GM21619 (cell line): Measurements from ENCODE around the gene APOL1.
"Not testable (repeated sequence)": the region's sequence is repeated elsewhere in the genome, so short reads cannot be mapped to it uniquely, and the experiment has no call there.

Source experiments
- ATAC-seq: cut with Tn5 transposase; IDR thresholded peaks from one replicate; pipeline ENCODE4 v1.9.1; 2021; ENCODE audit not compliant: unreplicated experiment

Gene APOL1

DNA sequence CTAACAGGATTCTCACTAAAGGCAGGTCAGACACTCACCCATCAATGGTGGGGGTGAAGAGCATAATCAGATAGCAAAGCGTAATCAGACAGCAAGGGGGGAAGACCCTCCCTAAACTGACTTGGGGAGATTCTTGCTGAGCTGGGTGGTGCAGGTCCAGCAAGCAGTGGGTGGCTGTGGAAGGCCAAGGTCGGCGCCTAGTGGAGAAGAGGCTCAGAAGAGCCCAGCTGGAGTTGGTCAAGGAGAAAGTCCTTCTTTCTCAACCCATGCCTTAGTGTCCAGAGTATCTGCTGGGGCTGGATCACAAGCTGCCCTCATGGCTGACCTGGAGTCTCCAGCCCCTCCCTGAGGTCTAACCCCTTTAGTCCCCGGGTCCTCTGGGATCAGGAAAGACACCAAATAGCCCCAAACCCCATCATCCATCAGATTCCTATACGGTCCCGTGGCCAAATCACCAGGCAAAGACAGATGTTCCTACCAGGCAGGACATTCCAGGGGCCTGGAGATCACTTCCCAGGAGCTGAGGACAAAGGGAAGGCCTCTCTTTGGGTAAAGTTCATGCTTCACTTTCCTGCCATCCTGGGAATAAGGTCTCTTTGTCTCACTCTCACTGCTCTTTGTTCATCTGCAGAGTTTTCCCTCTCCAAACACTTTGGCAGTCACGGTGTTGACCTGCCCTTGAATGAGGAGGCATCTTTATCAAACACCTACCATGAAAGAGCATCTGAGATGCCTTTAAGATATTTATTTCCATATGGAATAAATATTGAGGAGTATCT, 11.1 kb downstream of the APOL1 start:
- ATAC-seq, result not testable (repeated sequence)

- no peak for ATAC-seq
These were observed 14.1 kb downstream of the APOL1 start for GRCh38 chr22:36267058-36267457.

DNA sequence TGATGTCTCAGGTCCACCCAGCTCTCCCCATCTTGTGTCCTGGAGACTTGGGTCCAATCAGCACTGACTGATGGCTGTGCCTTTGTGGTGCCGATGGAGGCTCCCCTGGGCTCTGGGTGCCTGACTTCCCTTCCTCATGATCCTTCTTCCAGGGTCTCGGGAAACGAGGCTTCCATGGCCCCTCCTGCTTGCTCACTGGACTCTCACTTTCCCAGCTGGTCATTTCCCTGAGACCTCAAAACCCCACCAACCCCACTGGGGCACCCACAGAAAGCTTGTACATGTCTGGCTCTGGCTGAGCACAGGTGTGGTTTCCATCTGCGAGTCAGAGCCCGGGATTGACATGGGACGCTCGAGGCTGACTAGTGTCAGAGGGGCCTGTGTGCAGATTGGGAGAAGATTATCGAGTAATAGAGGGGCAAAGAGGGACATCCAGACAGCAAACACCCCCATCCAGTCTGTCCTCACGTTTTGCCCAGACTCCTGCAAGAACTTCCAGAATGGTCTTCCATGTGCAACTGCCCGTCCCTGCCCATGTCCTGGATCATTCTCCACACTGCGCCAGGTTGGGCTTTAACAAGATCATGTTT, 15.1 kb downstream of the APOL1 start:
- ATAC-seq, result no peak

DNA sequence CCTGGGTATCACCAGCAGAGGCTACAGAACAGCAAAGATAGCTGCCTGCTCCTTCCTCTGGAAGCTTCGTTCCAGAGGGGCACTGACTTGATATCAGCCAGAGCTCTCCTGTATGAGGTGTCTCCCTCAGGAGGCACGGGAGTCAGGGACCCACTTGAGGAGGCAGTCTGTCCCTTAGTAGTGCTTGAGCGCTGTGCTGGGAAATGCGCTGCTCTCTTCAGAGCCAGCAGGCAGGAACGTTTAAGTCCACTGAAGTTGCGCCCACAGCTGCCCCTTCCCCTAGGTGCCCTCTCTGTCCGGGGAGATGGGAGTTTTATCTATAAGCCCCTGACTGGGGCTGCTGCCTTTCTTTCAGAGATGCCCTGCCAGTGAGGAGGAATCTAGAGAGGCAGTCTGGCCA, 18.3 kb downstream of the APOL1 start:
- ATAC-seq, result not testable (repeated sequence)

DNA sequence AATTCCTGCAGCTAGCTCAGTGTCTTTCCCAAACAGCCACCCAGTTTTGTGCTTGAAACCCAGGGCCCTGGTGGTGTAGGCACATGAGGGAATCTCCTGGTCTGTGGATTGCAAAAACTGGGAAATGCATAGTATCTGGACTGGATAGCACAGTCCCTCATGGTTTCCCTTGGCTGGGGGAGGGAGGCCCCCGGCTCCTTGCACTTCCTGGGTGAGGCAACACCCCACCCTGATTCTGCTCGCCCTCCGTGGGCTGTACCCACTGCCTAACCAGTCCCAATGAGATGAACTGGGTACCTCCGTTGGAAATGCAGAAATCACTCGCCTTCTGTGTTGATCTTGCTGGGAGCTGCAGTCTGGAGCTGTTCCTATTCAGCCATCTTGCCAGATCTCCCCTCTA, 19.0 kb downstream of the APOL1 start:
- ATAC-seq, result not testable (repeated sequence)

DNA sequence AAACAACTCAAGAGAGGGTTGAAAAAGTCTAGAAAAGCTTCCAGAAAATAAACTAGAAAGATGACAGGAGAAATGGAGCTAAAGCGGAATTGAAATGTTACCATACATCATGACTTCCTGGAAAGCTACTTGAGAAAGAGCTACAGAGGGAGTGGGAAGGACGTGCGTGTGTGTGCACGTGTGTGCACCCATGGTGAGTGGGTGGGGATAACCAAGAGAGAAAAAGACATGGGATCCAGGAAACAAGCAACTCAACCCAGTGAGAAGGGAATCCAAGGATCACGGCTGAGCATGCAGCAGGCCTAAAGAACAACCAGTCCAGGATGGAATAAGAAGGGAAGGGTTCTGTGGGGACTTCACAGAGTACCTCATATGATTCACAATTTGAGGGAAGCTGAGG, 21.6 kb downstream of the APOL1 start:
- ATAC-seq, result no peak

GRCh38 chr22:36277482-36278291, 24.8 kb downstream of the APOL1 start:
- no peak for ATAC-seq

DNA sequence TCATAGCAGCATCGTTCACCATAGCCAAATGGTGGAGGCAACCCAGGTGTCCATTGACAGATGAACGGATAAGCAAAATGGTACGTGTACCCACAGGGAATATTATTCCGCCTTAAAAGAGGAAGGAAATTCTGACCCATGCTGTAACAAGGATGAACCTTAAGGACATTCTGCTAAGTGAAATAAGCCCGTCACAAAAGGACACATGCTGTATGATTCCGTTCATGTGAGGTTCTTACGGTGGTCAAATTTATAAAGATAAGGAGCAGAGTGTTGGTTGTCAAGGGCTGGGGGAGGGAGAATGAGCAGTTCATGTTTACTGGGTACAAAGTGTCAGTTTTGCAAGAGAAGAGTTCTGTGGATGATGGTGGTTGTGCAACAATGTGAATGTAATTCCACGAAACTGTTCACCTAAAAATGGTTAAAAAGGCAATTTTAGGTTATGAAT, 26.3 kb downstream of the APOL1 start:
- ATAC-seq, result no peak

DNA sequence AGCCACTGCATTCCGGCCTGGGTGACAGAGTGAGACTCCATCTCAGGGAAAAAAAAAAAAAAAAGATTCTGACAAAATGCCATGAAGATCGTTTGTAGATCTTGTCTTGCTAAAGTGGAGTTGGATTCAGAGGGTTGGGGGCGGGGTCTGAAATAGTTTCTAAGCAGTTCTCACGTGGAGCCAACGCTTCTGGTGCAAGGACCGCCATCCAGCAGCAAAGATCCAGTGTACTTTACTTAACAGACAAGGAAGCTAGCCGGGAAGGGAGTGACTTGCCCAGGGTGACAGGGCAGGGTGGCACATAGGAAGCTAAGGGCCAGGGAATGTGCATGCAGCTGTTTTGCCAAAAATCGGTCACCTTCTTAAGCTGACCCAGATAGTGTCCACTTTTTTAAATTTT, 27.4 kb downstream of the APOL1 start:
- no peak for ATAC-seq

- ATAC-seq, result no peak
These were observed 28.9 kb downstream of the APOL1 start for GRCh38 chr22:36281781-36282327.

- ATAC-seq, result no peak
These were observed 29.4 kb downstream of the APOL1 start for GRCh38 chr22:36282328-36282831.

GRCh38 chr22:36284171-36284571, 31.2 kb downstream of the APOL1 start:
- ATAC-seq, result no peak

DNA sequence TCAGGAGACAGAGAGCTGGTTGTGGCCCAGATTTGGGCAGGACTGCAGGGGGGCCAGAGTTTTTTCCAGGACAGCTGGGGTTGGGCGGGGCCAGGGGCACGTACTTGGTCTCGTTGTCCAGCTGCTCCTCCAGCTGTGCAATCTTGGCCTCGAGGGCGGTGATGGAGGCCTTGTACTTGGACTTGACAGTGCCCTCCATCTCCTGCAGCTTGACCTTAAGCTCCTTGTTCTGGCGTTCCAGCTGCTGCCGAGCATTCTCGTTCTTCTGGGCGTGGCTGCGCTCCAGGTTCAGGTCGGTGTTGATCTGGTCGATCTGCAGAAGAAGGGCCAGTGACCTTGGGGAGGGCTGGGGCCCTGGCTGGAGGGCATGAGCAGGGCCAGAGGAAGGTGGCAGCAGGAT, 32.1 kb downstream of the APOL1 start:
- ATAC-seq, result no peak

DNA sequence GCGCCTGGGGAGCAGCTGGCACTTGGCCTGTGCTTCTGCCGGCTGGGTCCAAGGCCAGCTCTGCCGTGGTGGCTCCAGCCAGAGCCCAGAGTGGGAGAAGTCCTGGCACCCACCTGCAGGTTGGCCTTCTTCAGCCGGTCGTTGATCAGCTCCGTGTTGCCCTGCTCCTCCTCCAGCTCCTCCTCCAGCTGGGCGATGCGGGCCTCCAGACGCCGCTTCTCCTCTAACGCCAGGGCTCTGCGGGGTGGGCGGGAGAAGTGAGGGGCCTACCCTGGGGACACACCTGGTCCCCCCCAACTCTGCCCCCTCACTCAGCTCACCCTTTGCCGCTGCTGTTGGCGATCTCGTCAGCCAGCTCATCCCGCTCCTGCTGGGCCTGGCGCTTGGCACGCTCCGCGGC, 32.6 kb downstream of the APOL1 start:
- ATAC-seq, result no peak

- ATAC-seq, result no peak
These were observed 33.4 kb downstream of the APOL1 start for GRCh38 chr22:36286096-36286957.

GRCh38 chr22:36287881-36288515, 35.1 kb downstream of the APOL1 start:
- ATAC-seq, result no peak

DNA sequence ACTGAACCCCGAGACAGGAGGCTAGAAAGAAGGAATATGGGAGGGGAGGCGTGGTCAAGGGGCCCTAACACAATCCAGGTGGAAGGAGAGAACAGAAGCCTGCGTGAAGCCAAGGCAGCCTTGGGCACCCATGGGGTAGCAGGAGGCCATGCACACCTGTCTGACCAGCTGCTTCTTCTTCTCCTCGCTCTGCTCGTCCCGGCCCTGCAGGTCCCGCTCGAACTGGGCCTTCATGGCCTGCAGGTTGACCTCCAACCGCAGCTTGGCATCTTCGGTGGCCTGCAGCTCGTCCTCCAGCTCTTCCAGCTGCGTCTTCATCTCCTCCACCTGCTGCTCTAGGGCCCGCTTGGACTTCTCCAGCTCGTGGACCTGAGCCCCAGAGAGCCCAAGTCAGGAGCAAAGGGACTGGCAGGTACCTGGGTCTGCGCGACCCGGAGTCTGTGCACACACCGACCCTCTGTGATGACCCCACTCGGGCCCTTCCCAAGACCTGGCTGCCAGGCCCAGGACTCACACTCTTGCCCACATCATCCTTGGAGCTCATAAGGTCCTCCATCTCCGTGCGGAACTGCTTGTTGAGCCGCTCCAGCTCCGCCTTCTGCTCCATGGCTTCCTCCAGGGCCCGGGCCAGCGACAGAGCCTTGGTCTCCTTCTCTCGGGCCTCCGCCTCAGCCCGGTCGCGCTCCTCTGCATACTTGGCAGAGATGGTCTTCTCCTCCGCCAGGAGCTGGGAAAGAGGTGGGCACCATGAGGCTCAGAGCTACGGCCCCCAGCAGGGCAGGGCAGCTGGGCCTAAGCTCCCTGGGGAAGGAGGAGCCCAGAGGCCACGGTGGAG, 35.9 kb downstream of the APOL1 start:
- no peak for ATAC-seq

DNA sequence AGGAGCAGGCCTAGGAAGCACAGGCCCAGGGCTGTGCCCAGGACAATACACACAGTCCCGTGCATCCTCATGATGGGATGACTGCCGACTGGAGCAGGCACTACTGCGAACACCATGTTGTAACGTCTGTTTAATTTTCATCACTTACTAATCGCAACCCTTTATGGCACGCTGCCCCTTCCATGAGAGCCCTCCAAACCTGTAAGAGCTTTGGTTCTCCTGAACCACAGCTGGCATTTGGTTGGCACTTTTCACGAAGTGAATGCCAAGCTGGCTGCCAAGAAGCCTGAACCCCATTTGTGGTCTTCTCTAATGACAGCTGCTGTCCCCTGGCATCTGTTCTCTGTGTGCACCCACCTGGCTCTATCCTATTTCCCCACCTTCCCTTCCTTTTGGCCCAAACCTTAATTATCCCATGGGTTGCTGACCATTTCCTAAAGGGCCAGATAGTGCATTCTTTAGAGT, 36.5 kb downstream of the APOL1 start:
- ATAC-seq, result no peak

- ATAC-seq, result not testable (repeated sequence)
These were observed 37.0 kb downstream of the APOL1 start for GRCh38 chr22:36289948-36290371.
